Measurements from ENCODE around the gene CD47.

The CD47 gene

DNA sequence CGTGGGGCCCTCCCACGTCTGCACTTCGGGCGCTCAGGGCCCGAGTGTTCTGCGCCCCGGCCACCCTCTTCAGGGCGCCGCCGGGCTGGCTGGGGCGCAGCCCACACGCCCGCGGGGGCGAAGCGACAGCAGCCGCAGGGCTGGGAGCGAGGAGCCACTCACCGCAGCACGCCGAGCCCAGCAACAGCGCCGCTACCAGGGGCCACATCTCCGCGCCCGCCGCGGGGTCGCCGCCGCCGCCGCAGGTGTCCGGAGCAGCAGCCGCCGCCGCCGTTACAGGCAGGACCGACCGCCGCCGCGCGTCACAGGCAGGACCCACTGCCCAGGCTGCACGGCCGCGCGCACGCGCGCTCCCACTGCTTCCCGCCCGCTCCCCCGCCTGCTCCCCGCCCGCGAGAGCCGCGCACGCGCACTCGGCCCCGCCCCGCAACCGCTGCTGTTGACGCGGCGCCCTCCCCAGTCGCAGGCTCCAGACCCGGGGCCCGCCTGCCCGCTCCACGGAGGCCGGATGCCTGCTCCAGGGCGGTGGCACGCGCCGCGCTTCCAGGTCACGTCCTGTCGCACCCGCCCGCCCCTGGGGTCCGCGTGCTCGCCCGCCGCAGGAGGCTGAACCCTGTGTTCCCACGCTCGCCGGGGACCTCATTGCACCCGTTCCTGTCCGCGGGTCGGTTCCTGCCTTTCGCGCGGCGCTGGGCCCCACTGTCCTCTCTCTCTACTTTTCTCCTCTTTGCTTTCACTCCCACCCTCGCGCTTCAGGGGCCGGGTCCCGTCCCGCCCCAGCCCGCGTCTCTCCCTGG is at the start of gene CD47:
Gene CD47, minus strand, starts transcription at position 331 of the 797 bp plus-strand sequence. Its CDS starts 123 bp downstream, at position 208.
- peak; percentile 98 for DNase-seq (ENCODE audit: low spot score)

DNA sequence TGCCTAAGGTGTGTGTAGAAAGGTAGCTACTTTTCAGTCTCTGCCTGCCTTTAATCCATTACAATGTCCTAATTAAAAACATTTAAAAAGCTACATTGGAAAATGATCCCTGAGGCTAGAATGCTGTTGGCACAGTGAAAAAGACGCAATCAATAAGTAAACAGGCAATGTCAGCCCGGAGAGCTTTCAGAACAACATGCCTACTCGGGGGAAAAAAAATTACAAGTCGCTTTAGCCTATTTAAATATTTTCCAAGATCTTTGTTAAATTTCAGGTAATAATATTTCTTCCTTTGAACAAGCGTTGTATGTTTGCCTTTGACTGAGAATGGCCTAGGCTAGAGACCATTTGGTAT is 46.6 kb upstream of the CD47 start:
- DNase-seq (ENCODE audit: low spot score): no peak

DNA sequence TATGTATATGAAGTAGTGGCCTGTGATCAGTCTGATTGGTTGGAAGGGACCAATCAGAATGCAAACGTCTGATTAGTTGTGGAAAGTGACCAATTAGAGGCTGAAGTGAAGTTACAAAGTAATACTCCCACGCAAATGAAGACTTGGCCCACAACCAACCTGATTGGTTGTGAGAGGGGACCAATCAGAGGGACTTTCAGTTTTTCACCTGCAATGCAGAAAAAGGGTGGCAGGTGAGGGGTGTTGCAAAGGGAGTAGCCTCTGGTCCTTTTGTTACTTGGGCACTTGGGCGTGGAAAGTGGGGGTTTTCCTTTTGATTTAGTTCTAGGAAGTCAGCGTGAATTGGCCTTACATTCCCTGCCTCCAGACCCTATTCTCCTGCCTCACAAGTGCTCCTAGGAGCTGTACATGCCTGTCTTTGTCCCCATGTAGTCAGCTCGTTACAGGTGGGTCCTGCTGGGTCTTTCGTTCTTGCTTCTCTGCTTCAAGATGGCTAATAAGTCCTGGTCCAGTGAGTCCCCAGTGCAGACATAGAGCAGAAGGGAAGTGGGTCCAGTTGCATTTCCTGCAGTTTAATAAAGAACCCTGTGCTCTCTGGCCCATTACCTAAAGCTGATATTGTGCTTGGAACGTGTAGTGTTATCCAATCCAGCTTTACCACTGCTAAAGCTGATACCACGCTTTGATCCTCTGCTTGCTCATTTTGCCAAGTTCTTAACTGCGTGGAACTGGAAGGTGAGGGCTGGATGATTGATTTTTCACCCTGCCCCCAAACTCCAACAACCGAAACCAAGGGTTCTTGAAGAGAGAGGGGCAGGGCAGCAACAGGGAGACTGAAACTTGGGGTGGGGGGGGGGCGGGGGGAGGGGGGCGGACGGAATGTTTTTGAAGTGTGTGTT is 46.0 kb upstream of the CD47 start:
- no peak for DNase-seq (ENCODE audit: low spot score)

DNA sequence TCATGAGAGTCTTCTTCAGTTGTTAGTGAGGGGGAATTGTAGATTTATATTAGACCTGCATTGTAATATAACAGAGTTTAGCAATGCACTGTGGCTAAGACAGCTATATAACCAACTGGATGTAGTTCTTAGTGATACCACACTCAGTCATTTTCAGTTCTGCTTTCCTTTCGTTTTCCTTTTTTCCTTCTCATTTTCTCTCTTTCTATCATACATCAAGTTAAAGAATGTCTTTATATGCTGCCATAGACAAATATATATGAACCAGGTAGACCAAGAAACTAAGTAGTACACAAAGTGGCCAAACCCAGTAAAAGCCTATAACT is 43.7 kb upstream of the CD47 start:
- DNase-seq (ENCODE audit: low spot score): no peak

DNA sequence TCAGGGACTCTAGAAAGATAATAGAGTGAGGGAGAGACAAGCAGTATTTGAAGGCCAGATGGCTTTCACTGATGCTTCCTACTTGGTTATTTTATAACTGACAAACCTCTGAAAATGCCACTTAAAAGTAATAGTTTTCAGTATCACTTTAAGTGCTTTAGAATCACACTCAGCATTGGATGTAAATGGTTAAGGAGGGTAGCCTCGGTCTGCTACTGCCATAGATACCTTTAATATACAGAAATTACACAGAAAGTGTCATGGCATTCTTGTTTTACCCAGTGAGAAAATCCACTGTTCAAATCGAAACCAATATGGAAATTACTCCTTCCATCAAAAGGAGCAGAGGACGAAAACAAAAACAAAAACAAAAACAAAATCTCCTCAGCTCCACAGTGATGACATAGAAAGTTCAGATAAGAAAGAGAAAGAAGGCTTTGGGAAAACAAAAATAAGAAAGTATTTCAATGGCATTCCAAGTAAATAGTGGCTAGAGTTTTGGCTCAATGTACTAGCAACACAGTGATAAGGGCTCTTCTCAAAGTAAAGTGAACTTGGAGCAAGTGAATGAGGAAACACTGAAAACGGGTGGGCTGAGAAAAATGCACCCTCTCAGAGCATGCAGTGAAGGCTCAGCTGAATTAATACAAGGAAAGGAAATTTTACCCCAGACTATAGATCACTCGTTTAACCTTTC is 43.2 kb upstream of the CD47 start:
- no peak for DNase-seq (ENCODE audit: low spot score)

GRCh38 chr3:108133048-108133369 is 42.2 kb upstream of the CD47 start:
- no peak for DNase-seq (ENCODE audit: low spot score)

DNA sequence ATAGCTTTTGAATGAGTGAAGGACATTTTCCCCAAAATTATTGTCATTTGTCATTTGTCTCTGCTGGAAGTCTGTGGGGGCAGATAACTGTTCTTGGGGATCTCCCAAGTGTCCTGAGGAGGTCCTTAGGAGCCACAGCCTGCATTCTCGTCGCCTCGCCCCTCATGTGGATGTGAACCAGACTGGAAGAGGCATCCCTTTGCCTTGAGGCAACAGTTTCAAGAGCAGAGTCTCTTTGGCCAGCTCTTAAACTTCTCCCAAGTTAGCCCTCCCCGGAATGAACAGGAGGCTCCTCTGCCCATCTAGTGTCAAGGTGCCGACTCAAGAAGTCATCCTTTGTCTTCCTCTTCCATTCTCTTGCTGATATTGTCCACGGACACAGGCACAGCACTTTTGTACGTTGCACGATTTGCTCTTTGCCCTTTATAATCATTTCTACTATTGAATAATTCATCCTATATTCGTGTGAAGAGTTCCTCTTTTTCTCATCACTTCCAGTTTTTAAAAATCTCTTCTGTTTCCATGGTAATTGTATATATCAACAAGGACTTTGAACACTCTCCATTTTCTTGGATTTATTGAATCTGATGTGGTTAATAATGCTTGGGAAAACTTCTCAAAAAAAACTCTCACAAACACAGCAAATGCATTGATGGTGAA is 40.8 kb upstream of the CD47 start:
- no peak for DNase-seq (ENCODE audit: low spot score)

- DNase-seq (ENCODE audit: low spot score): no peak
Observed at GRCh38 chr3:108130701-108131474, 40.1 kb upstream of the CD47 start.

DNA sequence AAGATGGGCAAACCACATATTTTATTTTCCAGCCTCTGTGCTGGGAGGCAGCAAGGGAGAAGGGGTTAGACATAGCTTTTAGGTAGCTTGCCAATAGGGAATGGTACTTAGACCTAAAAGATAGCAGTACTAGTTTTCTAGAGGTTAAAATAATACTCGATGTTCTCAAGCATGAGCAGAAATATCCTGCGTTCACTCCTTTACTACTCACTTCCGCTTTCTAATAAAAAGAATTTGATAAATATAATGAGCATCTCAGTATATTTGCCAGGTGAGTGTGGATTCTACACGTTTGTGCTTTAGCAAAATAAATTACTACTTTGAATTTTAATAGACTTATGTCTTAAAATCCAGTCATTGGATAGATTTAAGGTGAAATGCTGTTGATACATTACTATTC is 39.4 kb upstream of the CD47 start:
- no peak for DNase-seq (ENCODE audit: low spot score)

DNA sequence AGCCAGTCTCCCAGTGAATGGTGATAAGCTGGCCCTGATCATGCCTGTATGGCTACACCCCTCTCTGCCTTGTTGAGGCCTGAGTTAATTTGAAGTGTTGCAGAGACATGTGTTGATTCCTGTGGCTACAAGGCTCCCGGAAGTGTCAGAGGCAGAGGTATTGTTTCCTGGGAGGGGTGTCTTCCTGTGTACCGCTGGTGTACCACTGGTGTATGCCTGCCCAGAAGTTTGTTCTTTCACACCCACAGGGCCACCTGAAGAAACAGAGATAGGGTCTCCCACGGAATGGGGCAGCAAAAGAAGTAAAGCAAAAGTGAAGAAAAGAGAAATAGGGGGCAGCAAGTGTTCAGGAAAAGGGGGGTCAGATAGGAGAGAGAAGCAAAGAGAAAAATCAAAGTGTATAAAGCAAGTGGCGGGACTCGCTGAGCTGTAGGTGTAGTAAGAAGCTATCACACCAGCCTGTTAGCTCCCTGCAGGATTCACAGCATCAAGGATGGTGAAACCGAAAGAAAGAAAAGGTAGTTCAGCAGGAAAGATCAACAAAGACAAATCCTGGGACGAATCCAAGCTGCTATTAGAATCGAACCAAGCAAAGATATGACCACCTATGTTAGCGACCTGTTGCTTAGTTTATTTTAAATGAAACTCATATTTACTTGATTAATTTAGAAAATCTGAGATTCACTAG is 36.6 kb upstream of the CD47 start:
- DNase-seq (ENCODE audit: low spot score): no peak

DNA sequence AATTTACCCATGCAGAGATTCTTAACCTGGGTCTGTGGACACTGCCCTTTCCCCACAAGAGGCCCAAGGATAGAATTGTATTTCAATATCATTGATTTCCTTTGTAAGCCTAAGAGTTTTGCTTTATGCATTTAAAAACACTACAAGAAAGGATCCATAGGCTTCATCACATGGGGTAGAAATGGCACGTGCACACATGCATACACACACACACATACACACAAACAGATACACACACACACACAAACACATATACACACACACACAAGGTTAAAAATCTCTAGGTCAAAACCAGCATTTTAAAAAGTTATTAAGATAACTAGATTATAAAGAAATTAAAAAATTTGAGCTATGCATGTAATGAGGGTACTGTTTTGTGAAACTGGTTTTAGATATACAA is 35.5 kb upstream of the CD47 start:
- no peak for DNase-seq (ENCODE audit: low spot score)

- DNase-seq (ENCODE audit: low spot score): peak; percentile 76
Observed at GRCh38 chr3:108125550-108126071, 34.8 kb upstream of the CD47 start.

- DNase-seq (ENCODE audit: low spot score): no peak
Observed at GRCh38 chr3:108125153-108125543, 34.3 kb upstream of the CD47 start.

- DNase-seq (ENCODE audit: low spot score): peak; percentile 79
Observed at GRCh38 chr3:108124337-108125152, 33.7 kb upstream of the CD47 start.

GRCh38 chr3:108123326-108123725 is 32.5 kb upstream of the CD47 start:
- DNase-seq (ENCODE audit: low spot score): no peak

GRCh38 chr3:108122276-108122675 is 31.4 kb upstream of the CD47 start:
- no peak for DNase-seq (ENCODE audit: low spot score)

GRCh38 chr3:108119398-108120104 is 28.7 kb upstream of the CD47 start:
- no peak for DNase-seq (ENCODE audit: low spot score)

DNA sequence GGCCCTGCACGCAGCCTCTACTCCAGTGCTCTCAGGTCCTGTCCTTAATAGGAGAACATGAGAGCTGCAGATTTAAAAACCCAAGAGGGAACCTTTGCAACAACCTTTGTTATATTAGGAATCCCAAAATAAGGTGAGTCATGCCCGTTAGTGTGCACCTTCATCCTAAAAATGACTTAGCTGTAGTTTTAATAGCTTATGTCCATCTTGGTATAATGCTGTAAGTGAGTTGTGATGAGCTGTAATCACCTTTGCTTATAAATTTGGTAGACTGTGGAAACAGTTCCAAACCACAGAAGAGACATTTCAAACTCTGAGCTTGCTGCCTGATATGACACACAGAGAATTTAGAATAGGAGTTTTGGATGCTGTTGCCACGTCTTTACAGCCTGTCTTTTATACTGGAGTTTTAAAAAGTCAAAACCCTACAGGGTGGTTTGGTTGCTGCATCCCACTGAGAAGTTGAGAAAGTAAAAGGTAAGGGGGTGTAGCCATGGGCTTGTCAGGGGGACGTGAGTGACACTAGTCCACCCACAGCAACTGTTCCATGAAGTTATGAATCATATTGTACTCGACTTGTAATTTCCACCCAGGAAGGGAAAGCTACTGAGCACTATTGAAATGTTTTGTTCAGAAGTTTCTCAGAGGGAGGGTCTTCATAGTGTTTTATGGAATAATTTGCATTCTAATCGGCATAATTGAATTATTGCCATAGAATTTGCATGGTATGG is 27.4 kb upstream of the CD47 start:
- DNase-seq (ENCODE audit: low spot score): no peak
